CD14-positive monocyte (primary cell): ENCODE measurements around the gene PPM1F. TPM values are rescaled to one million over a fixed set of nuclear protein-coding genes. Genes with fewer than 3 reads are reported as not detected.
"Not testable (repeated sequence)": the region's sequence is repeated elsewhere in the genome, so short reads cannot be mapped to it uniquely, and the experiment has no call there.

Experiments used
- DNase-seq, 3 donors: peaks; one replicate each; pipeline ENCODE4 v3.0.0-alpha.2; 2011 to 2022
- H2AFZ ChIP-seq: 2 replicates; pipeline ENCODE4 v1.6.0; 2012; ENCODE audit warnings: mild to moderate bottlenecking, low read depth, low read length, inconsistent platforms; ENCODE audit not compliant: insufficient read depth, poor library complexity, severe bottlenecking
- H3K27ac ChIP-seq, 2 donors: 1 replicate in 1 of 2; 2 replicates in 1 of 2; pipeline ENCODE4 v1.5.1; 2012 to 2013; ENCODE audit warnings: low read length in 2 of 2, control low read depth in 1 of 2, inconsistent platforms in 1 of 2, low read depth in 1 of 2, mild to moderate bottlenecking in 1 of 2
- H3K27me3 ChIP-seq, 2 donors: one replicate each; pipeline versions ENCODE4 v1.6.0 to v1.6.1; 2011 to 2013; ENCODE audit warnings: low read length in 2 of 2; ENCODE audit not compliant: control insufficient read depth in 2 of 2, insufficient read depth in 2 of 2
- H3K36me3 ChIP-seq, 2 donors: replicated peaks in 1 of 2; 1 replicate in 1 of 2; 2 replicates in 1 of 2; pipeline versions ENCODE4 v1.5.1 to v1.6.1; 2012 to 2013; ENCODE audit warnings: low read length in 2 of 2, control low read depth in 1 of 2, inconsistent platforms in 1 of 2, mild to moderate bottlenecking in 1 of 2; ENCODE audit not compliant: insufficient read depth in 2 of 2, control insufficient read depth in 1 of 2
- H3K4me1 ChIP-seq, 2 donors: 1 replicate in 1 of 2; 2 replicates in 1 of 2; pipeline versions ENCODE4 v1.5.1 to v1.6.1; 2012 to 2013; ENCODE audit warnings: low read length in 2 of 2, control low read depth in 1 of 2, inconsistent platforms in 1 of 2, mild to moderate bottlenecking in 1 of 2, moderate library complexity in 1 of 2; ENCODE audit not compliant: insufficient read depth in 2 of 2, control insufficient read depth in 1 of 2
- H3K4me2 ChIP-seq: replicated peaks from 2 replicates; pipeline ENCODE3; 2012; ENCODE audit warnings: low read length, moderate library complexity, mild to moderate bottlenecking; ENCODE audit not compliant: poor library complexity, severe bottlenecking; ENCODE audit errors: extremely low read depth
- H3K4me3 ChIP-seq, 3 experiments: fragments of 200-600 bp in 1 of 3; sonication (generic) in 1 of 3; replicated peaks in 1 of 3; 1 replicate in 2 of 3; 2 replicates in 1 of 3; pipeline ENCODE4 v1.5.1; 2011 to 2013; ENCODE audit warnings: low read length in 3 of 3, mild to moderate bottlenecking in 3 of 3, control low read depth in 2 of 3, low read depth in 2 of 3, inconsistent platforms in 1 of 3, moderate library complexity in 1 of 3
- H3K79me2 ChIP-seq: 2 replicates; pipeline ENCODE4 v1.6.0; 2012; ENCODE audit warnings: mild to moderate bottlenecking, control low read depth, inconsistent platforms, low read length, moderate library complexity; ENCODE audit not compliant: insufficient read depth
- H3K9ac ChIP-seq: 2 replicates; pipeline ENCODE4 v1.6.0; 2017; ENCODE audit warnings: low read length, mild to moderate bottlenecking; ENCODE audit not compliant: insufficient read depth, poor library complexity, severe bottlenecking
- H3K9me3 ChIP-seq, 2 donors: replicated peaks in 1 of 2; 1 replicate in 1 of 2; 2 replicates in 1 of 2; pipeline versions ENCODE4 v1.5.1 to v1.6.1; 2012 to 2013; ENCODE audit warnings: low read length in 2 of 2, control low read depth in 1 of 2; ENCODE audit not compliant: control insufficient read depth in 1 of 2, insufficient read depth in 1 of 2
- H4K20me1 ChIP-seq: 2 replicates; pipeline ENCODE4 v1.6.0; 2012; ENCODE audit warnings: mild to moderate bottlenecking, low read length, control low read depth, moderate library complexity; ENCODE audit not compliant: insufficient read depth
- H3K27ac Mint-ChIP-seq, 7 donors: one replicate each; pipeline ENCODE4 v1.8.0; 2020; ENCODE audit warnings: mild to moderate bottlenecking in 7 of 7, mixed read lengths in 7 of 7, moderate library complexity in 6 of 7, inconsistent platforms in 2 of 7
- H3K27me3 Mint-ChIP-seq, 3 donors: one replicate each; pipeline ENCODE4 v1.8.0; 2021 to 2022; ENCODE audit warnings: low read depth in 3 of 3, mild to moderate bottlenecking in 3 of 3, mixed read lengths in 3 of 3, moderate library complexity in 3 of 3, inconsistent platforms in 1 of 3
- H3K36me3 Mint-ChIP-seq, 2 donors: one replicate each; pipeline ENCODE4 v1.8.0; 2020; ENCODE audit warnings: mixed read lengths in 2 of 2, inconsistent platforms in 1 of 2, mild to moderate bottlenecking in 1 of 2
- H3K4me1 Mint-ChIP-seq: one replicate; pipeline ENCODE4 v1.8.0; 2020; ENCODE audit warnings: mild to moderate bottlenecking, mixed read lengths
- H3K4me3 Mint-ChIP-seq, 2 donors: one replicate each; pipeline ENCODE4 v1.8.0; 2020; ENCODE audit warnings: mild to moderate bottlenecking in 2 of 2, mixed read lengths in 2 of 2, moderate library complexity in 1 of 2
- H3K9me3 Mint-ChIP-seq, 7 donors: one replicate each; pipeline ENCODE4 v1.8.0; 2020 to 2022; ENCODE audit warnings: mixed read lengths in 7 of 7, mild to moderate bottlenecking in 6 of 7, moderate library complexity in 6 of 7, inconsistent platforms in 2 of 7
- CTCF ChIP-seq: fragments of 200-600 bp; IDR thresholded peaks from one replicate; pipeline ENCODE4 v1.8.0; 2022; ENCODE audit warnings: antibody characterized with exemption, mild to moderate bottlenecking
- WGBS: methylation state at CpG from one replicate; pipeline ENCODE4 v1.1.5; 2013; ENCODE audit warnings: missing lambda C conversion rate; ENCODE audit not compliant: insufficient coverage; 5-methylcytosine and 5-hydroxymethylcytosine counted together
- intact Hi-C, 2 donors: fragments of 100-400 bp; cut with micrococcal nuclease; formaldehyde crosslinking; loops; one replicate each; pipeline versions ENCODE4 v1.15.0 to v1.15.1; 2023
- polyA plus RNA-seq, 3 donors: library from polyadenylated mRNA; depleted of rRNA in 1 of 3; unstranded in 2 of 3; stranded (reverse) in 1 of 3; fragments of 300-500 nt in 2 of 3; fragments of >200 nt in 1 of 3; fragmentation: Illumina TruSeq in 2 of 3; gene quantifications; 1 replicate in 2 of 3; 2 replicates in 1 of 3; pipeline ENCODE4 v1.2.3, GENCODE V29; 2012 to 2021

Gene PPM1F
- polyA plus RNA-seq, 3 donors, result 28.8 to 95.0 (median 37.2) TPM

- Histone ChIP-seq H3K9me3 (no peaks in the 10 kb centered on the region), H3K4me3 (no peak overlapping the region), H3K4me1 (no peaks in the 10 kb centered on the region), H3K27ac (no peak overlapping the region), H3K9ac (no peak overlapping the region), H3K27me3 (no peaks in the 10 kb centered on the region), H3K4me2 (no peak overlapping the region), H4K20me1 (no peaks in the 10 kb centered on the region), H3K36me3 (no peaks in the 10 kb centered on the region), H3K79me2 (no peaks in the 10 kb centered on the region), H2AFZ (no peak overlapping the region)
- Mint-ChIP-seq H3K36me3 (no peaks in the 10 kb centered on the region), H3K27me3 (peaks cover 1 to 6% (median 6%) of the 10 kb centered on the region in 3 donors), H3K9me3 (peaks cover 0 to 5% (median 0%) of the 10 kb centered on the region in 7 donors), H3K4me3 (no peak overlapping the region), H3K4me1 (no peaks in the 10 kb centered on the region), H3K27ac (no peak overlapping the region)
- intact Hi-C loops, result no loop called here
- DNase-seq, result no peak
- no peak for TF ChIP-seq CTCF
These were observed 64.8 kb downstream of the PPM1F start for GRCh38 chr22:21887841-21888240.

GRCh38 chr22:21883930-21884329 lies 68.7 kb downstream of the PPM1F start:
- H3K9ac ChIP-seq, H3K27ac ChIP-seq, H3K4me1 Mint-ChIP-seq, H3K27me3 Mint-ChIP-seq, H3K27ac Mint-ChIP-seq, H3K4me3 Mint-ChIP-seq, DNase-seq, H3K36me3 Mint-ChIP-seq, H3K9me3 Mint-ChIP-seq, H3K79me2 ChIP-seq, H3K4me3 ChIP-seq, H2AFZ ChIP-seq, intact Hi-C loops, H3K4me2 ChIP-seq, H3K9me3 ChIP-seq, H4K20me1 ChIP-seq, H3K36me3 ChIP-seq, H3K4me1 ChIP-seq, H3K27me3 ChIP-seq: not testable (repeated sequence)
- WGBS, result 100% methylated on average over 6 of the region's 26 CpGs

- WGBS, result no CpG with 5 or more reads among the region's 7 CpGs
- H3K9me3 ChIP-seq, H2AFZ ChIP-seq, H4K20me1 ChIP-seq, H3K4me3 ChIP-seq, H3K4me1 Mint-ChIP-seq, H3K27me3 Mint-ChIP-seq, H3K27me3 ChIP-seq, H3K79me2 ChIP-seq, H3K4me1 ChIP-seq, intact Hi-C loops, H3K36me3 ChIP-seq, DNase-seq, H3K4me3 Mint-ChIP-seq, H3K36me3 Mint-ChIP-seq, H3K4me2 ChIP-seq, H3K9me3 Mint-ChIP-seq, H3K9ac ChIP-seq, H3K27ac Mint-ChIP-seq, H3K27ac ChIP-seq: not testable (repeated sequence)
These were observed 69.8 kb downstream of the PPM1F start for GRCh38 chr22:21882754-21883333.
